ENCODE results near the gene TUSC2.

The TUSC2 gene

DNA sequence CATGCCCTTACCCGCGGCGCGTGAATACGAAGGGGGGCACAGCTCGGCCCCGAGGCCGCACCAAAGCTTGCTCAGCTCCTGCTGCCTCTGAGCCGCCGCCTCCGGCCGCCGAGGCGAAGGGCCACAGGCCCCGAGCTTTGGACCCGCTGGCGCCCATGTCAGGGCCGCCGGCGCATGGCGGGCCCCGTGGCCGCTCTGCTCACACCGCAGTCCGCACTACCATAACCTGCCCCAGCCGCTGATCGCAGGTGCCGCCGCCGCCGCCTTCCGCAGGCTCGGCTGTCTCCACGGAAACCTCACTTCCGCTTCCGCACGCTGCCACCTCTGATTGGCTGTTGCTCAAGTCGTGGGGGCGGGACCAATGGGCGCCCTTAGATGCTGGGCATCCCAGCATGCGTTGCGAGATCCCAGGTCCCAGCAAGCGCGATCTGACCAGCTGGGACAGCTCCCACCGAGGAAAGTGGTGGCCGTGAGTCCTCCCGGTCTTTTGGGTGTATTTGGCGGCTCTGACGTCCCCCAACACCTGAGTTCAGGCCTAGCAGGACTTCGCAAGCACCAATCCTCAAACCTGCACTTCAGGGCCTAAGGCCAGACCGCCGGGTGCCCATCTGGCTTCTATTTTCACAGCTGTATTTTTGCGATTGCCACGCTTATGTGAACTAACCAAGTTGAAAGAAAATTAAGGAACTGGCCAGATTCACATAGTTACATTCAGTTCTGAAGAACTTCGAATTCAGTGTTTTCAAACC, at the start of gene TUSC2:
TUSC2 (minus strand) TSS at position 281 of the 749 bp plus-strand sequence; CDS start at position 157, 124 bp downstream.
- in situ Hi-C loops (cut with MboI; ENCODE audit: low sequenced_read_pairs), result no loop called here

- in situ Hi-C loops (cut with MboI; ENCODE audit: low sequenced_read_pairs), result no loop called here
These were observed 47.4 kb upstream of the TUSC2 start for GRCh38 chr3:50375258-50375931.

DNA sequence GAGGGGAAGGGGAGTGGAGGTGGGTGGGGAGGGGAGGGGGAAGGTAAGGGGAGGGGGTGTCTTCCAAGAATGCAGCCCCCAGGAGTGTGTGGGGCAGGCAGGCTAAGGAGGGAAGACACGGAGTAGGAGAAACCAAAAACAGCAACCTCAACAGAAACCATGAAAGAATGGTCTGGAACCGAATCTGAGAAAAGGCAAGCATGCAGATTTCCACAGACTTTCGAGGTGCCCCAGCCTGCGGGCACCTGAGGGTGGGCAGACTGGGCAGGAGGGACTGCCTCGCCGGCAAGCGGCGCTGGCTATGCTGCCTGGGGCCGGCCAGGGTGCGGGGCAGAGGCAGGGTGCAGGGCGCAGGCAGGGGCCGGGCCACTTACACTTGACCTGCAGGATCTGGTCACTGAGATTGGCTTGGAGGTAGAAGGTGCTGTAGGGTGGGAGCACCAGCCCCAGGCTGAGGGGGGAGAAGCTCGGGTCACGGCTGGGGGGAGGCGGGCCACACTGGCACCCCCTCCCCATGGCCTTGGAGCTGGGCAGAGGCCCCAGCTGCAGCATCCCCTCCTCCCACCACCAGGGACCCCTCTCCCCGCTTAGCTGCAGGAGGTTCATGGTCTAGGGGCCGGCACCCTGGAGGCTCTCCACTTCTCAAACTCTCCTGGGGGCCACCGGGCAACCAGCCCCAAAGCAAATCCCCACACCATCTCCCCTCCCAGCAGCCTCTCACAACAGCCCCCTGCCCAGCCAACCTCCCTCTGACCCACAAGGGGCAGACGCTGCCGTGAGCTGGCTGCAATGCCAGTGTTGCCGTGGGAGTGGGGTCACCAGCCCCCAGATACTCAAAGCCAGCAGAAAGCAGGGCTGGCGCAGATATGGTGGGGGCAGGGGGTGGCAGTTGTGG, 46.6 kb upstream of the TUSC2 start:
- in situ Hi-C loops (cut with MboI; ENCODE audit: low sequenced_read_pairs), result no loop called here

DNA sequence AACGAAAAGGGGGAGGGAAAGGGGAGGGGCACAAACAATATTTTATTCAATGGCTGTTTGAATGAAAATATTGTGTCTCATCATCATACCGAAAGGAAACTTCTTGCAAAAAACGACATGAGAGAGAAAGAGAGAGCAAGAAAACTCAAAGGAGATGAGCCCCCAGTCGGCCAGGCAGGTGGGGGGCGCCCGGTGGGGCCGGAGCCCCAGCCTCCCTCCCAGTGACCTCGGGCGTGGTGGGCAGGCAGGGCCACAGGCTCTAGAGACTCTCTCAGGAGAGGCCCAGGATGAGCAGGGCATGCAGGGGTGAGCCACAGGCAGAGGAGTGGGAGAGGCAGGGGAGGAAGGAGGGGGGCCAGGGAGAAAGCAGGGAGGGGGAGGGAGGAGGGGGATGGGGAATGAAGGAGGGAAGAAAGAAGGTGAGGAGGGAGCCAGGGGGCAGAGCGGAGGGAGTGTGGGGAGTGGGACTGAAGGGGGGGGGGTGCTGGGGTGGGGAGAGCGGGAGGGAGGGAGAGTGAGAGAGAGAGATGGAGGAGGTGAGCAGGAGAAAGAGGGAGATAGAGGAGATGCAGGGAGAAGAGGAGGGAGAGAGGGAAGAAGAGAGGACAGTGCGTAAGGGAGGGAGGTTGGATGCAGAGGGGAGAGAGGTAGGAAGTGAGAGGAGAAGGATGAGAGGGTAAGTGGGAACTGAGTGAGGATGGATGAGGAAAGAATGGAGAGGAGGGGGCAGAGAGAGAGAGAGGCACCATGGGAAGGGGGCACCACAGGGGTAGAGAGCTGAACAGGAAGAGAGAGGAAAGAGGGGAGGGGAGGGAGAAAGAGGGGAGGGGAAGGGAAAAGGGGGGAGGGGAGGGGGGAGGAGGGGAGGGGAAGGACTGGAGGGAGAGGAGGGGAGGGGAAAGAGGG, 45.4 kb upstream of the TUSC2 start:
- in situ Hi-C loops (cut with MboI; ENCODE audit: low sequenced_read_pairs), result no loop called here

GRCh38 chr3:50372349-50372748, 44.3 kb upstream of the TUSC2 start:
- in situ Hi-C loops (cut with MboI; ENCODE audit: low sequenced_read_pairs), result no loop called here

DNA sequence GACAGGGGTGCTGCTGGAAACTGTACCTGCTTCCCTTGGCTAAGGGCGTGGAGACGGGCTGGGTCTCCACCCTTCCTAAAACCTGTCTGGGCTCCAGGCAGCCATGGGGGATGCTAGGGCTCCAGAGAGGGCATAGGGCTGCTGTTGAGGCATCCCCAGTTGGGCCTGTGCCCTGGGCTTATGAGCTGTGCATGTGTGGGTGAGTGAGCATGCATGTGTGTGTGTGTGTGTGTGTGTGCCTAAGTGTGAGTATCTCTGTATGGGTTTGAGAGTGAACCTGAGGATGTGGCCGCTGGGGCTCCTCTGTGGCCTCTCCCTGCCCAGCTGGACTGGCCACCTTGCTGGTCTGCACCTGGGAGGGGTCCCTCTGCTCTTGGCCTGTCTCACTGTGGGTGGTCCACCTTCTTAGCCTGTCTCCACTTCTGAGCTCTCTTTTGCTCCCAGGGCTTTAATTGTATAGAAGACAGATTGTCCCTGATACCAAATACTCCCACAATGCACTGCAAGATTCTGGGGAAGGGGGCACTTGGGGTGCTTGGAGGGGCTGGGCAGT, 43.2 kb upstream of the TUSC2 start:
- in situ Hi-C loops (cut with MboI; ENCODE audit: low sequenced_read_pairs), result no loop called here

- in situ Hi-C loops (cut with MboI; ENCODE audit: low sequenced_read_pairs), result no loop called here
These were observed 42.6 kb upstream of the TUSC2 start for GRCh38 chr3:50370594-50370993.

DNA sequence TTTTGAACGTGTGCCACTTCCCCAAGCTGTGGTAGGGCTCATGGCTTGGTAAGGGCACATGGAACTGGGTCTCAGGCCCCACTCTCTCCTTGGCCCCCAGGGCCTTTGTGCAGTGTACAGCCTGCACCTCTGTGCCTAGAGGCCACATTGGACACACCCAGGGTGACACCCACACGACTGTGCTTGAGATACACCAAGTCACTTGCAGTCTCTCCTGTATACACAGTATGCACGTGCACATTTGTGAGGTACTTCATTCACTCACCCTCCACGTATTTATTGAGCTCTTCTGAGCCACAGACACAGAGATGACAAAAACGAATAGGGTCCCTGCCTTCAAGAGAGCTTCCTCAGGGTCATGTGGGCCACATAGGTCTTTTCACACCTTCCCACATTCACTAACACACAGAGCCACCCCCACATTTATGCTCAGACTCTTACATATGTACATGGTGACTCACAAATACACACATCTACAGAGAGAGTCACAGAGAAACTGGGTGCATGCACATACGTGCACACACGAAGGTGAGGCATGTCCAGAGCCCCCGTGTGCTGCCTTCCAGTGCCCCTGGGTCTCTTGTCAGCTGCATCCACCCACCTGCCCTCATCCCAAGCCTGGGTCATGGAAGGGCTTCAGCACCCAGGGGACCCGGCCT, 41.1 kb upstream of the TUSC2 start:
- in situ Hi-C loops (cut with MboI; ENCODE audit: low sequenced_read_pairs), result no loop called here

GRCh38 chr3:50365842-50366220, 37.8 kb upstream of the TUSC2 start:
- in situ Hi-C loops (cut with MboI; ENCODE audit: low sequenced_read_pairs), result no loop called here

DNA sequence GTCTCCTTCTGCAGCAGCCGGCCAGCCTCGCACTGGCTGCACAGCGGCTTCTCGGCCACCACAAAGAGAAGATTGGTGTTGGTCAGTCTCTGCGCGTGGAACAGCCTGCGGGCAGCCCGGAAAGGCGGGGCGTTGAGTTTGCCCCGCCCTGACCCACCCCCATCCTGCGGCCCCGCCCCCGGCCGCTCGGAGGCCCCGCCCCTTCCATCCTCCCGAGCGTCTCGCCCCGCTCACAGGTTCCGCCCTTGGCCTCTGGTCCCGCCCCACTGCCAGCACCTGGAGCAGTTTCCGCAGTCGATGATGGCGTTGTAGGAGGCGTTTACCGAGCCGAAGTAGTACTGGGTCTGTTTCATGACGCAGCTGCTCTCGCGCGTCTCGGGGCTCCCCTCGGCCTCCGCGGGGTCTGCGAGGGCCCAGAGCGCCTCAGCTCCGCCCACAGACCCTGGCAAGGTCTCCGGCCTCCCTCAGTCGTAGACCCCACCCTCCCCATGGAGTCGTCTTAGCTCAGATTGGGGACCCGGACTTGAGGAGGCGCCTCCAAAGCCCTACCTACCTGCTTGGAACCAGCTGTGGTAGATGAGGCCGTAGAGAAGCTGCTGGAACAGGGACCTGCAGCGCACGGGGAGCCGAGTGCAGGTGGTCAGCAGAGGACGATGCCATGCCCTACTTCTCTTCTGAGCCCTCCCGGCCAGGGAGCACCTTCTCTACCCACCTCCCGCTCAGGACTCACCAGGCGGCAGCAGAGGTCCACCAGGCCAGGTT, 37.2 kb upstream of the TUSC2 start:
- in situ Hi-C loops (cut with MboI; ENCODE audit: low sequenced_read_pairs), result no loop called here

DNA sequence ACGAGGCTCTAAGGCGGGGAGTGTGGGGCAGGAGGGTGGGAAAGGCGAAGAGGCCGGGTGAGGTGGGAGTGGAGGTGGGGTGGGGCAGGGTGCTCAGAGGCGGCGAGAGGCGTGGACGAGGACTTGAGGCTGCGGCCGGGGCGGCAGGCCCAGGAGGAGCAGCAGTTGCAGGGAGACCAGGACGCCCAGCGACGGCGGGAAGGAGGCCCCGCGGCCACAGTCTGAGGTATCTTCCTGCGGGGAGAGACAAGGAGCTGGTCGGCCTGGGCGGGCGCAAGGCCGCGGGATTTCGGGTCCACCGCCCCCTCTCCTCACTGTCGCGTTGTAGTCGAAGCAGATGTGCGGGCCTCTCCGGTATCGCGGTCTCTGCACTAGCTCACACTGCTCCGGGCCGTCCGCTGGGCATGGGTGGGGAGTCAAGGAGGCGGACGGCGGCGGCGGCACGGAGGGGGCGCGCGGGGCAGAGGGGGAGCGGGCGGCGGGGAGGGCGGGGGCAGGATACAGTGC, 36.6 kb upstream of the TUSC2 start:
- in situ Hi-C loops (cut with MboI; ENCODE audit: low sequenced_read_pairs), result no loop called here

- in situ Hi-C loops (cut with MboI; ENCODE audit: low sequenced_read_pairs), result no loop called here
These were observed 31.7 kb upstream of the TUSC2 start for GRCh38 chr3:50359760-50360110.

DNA sequence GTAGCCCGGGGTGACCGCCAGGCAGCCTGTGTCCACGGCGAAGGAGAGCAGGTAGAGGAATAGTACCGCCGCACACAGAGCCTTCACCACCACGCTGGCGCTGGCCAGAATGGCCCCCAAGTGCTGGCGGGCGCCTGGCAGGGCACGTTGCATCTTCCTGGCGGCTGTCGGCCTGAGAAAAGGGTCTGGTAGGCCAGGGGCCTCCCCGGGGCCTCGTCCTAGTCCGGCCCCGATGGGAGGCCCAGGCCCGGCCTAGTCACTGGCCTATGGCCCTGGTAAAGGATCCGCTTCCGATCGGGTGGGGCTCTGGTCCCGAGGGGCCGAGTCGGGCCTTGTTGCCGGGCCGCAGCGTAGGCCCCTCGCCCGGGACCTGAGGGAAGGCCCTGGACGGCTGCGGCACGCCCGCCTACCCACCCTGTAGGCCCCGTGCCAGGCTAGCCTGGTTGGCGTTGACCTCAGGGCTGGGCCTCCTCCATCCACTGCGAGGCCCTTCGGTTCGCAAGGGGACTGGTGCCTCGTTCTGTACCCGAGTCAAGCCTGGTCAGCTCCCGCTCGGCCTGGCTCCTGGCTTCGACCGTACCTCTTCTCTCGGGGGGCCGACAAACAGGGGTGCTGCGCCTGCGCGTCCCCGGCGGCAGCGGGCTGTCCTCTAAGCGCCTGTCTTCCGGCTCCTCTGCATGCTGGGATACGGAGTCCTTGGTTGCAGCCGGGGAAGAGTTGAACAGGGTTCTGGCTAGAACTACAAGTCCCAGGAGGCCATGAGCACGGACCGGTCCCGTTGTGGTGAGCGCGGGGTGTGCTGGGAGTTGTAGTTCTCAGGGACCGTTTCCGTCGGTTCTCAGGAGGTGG, 31.1 kb upstream of the TUSC2 start, which contains the start of gene TMEM115:
TMEM115 (minus strand) TSS at position 611 of the 849 bp plus-strand sequence; CDS start at position 153, 458 bp downstream.
- in situ Hi-C loops (cut with MboI; ENCODE audit: low sequenced_read_pairs), result no loop called here

DNA sequence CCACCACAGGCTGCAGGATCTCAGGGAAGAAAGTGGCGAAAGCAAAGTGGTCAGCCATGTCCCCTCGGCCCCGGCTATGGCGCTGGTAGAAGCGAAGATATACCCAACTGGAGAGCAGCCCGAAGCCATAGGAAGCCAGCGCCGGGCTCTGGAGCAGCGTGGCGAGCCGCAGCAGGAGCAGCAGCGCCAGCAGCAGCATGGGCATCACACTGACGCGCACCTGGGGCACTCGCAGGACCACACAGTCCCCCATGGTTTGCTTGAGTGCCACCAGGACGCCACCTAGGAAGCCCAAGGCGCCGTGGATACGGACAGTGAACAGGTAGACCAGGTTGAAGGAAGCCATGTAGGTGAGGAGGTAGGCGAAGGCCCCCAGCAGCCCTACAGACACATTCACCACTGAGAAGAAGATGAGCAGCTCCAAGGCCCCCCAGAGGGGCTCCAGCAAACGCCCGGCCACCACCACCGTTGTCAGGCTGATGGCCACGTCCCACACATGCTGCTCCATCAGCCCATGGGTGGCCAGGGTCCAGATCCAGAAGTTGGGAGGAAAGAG, 30.4 kb upstream of the TUSC2 start:
- in situ Hi-C loops (cut with MboI; ENCODE audit: low sequenced_read_pairs), result no loop called here

- in situ Hi-C loops (cut with MboI; ENCODE audit: low sequenced_read_pairs), result no loop called here
These were observed 29.5 kb upstream of the TUSC2 start for GRCh38 chr3:50357481-50357880.

DNA sequence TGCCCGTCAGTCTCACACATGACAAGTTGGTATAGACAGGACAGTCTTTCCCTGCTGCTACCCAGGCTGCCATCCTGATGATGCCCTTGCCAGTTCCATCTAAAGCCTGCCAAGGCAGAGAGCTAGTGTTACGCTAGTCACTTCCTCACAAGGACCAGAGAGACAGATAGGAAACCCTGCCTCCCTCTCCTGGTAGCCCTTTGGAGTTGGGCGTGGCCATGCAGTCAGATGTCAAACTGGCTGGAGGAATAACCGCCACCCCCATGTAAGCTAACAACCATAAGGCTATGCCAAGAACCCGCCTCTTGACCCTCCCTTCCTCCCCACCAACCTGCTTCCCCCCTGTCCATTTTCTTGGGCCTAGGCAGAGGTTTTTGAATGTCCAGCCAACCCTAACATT, 28.5 kb upstream of the TUSC2 start:
- in situ Hi-C loops (cut with MboI; ENCODE audit: low sequenced_read_pairs), result no loop called here

DNA sequence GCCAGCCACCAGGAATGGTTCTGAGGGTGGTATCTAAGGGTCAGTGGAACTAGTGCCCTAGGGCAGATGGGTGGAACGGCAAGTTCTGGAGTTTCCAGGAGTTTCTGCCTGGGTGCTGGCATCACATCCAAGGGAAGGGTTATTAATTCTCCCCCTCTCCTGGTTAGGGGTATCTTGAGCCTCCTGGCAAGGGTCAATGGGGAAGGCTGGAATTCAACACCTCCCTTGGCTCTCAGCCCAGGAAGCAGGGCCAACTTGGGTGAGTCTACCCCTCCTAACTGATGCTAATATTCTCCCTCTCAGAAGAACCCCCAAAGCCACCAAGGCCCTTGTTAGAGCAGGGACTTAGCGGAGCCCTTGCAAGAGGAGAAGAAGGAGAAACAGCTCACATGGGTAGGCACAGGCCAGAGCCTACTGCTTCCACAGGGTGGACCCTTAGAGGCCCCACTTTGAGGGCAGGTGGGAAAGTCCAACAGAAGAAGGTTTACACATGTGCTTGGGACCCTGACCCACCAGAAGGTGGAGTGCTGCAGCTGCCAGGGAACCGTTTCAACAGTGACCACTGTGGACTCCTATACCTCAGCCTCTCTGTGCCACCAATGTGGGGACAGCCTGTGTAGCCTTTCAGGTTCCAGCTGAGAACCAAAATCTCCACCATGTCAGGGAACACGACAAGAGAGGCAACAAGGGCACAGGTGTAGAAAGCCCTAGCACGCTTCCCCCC, 28.0 kb upstream of the TUSC2 start:
- in situ Hi-C loops (cut with MboI; ENCODE audit: low sequenced_read_pairs), result no loop called here
